COR-L47 (cell line): ENCODE results near the gene ATP1A2.

Experiments used
- DNase-seq: peaks from one replicate; lab custom pipeline; 2025; lab: John Stamatoyannopoulos, UW

ATP1A2 gene

DNA sequence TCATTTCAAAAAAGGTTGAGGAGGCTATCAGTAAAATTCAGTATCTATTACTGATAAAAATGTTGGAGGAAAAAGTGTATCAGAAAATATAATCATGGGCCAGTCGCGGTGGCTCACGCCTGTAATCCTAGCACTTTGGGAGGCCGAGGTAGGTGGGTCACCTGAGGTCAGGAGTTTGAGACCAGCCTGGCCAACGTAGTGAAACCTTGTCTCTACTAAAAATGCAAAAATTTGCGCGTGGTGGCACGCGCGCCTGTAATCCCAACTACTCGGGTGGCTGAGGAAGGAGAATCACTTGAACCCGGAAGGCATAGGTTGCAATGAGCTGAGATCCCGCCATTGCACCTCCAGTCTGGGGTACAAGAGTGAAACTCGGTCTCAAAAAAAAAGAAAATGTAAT lies 30.5 kb downstream of the ATP1A2 start:
- DNase-seq: no peak

GRCh38 chr1:160148121-160148520 lies 32.6 kb downstream of the ATP1A2 start:
- DNase-seq: no peak

DNA sequence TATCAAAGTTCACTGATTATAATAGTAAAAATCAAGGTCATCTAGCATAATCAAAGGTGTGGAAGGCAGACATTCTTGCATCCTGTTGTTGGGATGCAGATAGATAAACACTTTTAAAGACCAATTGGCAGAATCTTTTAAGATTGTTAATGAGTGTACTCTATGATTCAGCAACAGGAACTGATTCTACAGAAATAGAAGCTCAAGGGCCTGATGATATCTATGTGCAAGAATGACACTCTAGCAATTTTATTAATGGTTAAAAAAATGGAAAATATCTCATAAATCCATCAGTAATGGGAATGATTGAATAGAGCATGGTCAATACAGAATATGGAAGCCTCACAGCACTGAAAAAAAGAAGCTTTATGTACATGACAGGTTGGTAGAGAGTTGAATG lies 33.7 kb downstream of the ATP1A2 start:
- DNase-seq: no peak

DNA sequence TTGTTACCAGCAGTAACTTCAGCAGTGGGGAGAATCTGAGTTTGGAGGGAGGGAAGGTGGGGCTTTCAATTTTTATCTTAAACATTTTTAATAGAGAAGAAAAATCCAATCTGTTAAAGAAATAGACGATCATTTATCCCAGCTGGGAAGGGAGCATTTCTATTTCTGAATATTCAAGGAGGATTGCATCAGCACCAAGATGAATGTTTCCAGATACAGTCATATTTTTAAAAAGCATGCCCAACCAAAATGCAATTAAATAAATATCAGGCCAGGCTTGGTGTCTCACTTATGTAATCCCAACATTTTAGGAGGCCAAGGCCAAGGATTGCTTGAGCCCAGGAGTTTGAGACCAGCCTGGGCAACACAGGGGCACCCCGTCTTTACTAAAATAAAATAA lies 34.2 kb downstream of the ATP1A2 start:
- DNase-seq: no peak

GRCh38 chr1:160151303-160151702 lies 35.7 kb downstream of the ATP1A2 start, which contains the start of gene ATP1A4:
Gene ATP1A4, plus strand, starts transcription at chr1:160151603. Its CDS starts 438 bp downstream, at chr1:160152041.
- DNase-seq: no peak

- no peak for DNase-seq
Observed at GRCh38 chr1:160154790-160155189, 39.2 kb downstream of the ATP1A2 start.

GRCh38 chr1:160156361-160156760 lies 40.8 kb downstream of the ATP1A2 start:
- no peak for DNase-seq

DNA sequence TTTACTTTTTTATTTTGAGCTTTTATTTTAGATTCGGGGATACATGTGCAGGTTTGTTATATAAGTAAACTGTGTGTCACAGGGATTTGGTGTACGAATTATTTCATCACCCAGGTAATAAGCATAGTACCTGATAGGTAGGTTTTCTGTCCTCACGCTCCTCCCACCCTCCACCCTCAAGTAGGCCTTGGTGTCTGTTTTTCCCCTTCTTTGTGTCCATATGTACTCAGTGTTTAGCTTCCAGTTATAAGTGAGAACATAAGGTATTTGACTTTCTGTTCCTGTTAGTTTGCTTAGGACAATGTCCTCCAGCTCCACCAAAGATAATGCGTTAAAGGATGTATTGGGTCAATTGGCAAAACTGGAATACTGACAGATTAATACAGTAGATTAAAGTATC lies 41.6 kb downstream of the ATP1A2 start:
- DNase-seq: no peak

DNA sequence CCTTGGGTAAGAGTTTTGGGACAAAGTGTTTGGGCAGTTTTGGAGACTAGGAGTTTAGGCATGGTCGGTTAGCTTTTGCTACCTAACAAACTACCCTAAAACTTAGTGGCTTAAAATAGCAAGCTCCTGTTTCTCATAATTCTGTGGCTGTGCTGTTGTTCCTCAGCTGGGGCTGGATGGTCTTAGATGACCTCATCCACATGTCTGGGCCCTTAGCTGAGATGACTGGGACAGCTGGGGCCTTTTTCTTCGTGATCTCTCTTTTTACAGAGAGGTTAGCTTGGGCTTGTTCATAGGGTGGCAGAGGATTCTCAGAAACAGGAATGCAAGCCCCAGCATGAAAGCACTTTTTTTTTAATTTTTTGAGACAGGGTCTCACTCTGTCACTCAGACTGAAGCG lies 42.5 kb downstream of the ATP1A2 start:
- no peak for DNase-seq

- DNase-seq: no peak
Observed at GRCh38 chr1:160158534-160158933, 43.0 kb downstream of the ATP1A2 start.

DNA sequence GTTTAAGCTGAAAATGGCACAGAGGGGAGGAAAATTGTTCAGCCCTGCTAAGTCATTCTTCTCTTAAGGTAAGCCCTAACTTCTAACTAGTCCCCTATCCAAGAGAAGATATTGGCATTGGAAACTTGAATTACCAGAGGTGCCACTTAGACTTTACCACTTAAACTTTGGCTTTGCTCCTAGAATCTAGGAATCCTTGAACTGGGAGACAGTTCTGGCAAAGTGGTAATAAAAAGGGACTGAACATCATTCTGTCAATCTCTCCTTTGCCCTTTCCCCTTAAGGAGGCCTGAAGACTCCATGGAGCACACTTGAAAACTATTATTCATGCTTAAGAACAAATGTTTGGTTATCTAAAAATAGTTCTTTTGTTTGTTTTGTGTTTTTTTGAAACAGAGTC lies 44.3 kb downstream of the ATP1A2 start:
- DNase-seq: no peak

GRCh38 chr1:160161965-160162705 lies 46.6 kb downstream of the ATP1A2 start:
- no peak for DNase-seq

DNA sequence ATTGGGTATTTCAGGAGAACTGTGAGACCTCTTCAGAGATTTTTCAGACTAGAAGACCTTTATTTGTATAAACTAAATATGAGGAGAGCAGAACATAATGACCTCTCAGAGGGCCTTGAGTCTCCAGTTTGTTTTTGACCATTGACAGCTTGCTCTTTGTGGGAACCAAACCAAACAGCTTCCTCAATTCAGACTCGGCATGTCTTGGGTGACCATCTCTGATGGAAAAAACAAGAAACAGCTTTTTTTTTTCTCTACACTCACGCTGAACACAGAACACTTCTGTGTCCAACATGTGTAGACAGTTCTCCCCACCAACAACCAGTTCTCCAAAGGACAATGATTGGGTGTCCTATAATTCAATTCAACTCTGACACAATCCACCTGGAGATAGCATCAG lies 47.4 kb downstream of the ATP1A2 start:
- DNase-seq: no peak

DNA sequence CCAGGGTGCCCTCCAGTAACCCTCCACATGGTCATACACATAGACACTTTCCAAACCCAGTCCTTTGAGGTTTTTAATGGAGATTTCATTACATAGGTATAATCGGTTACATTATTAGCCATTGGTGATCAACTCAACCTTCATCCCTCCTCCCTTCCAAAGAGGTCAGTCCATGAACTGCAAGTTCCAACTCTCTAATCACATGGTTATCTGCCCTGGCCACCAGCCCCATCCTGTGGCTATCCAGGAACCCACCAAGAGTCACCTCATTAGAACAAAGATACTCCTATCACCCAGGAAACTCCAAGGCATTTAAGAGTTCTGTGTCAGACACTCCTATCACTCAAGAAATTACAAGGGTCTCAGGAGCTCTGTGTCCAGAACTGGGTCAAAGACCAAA lies 48.1 kb downstream of the ATP1A2 start:
- DNase-seq: no peak

- DNase-seq: no peak
Observed at GRCh38 chr1:160164121-160164520, 48.6 kb downstream of the ATP1A2 start.

DNA sequence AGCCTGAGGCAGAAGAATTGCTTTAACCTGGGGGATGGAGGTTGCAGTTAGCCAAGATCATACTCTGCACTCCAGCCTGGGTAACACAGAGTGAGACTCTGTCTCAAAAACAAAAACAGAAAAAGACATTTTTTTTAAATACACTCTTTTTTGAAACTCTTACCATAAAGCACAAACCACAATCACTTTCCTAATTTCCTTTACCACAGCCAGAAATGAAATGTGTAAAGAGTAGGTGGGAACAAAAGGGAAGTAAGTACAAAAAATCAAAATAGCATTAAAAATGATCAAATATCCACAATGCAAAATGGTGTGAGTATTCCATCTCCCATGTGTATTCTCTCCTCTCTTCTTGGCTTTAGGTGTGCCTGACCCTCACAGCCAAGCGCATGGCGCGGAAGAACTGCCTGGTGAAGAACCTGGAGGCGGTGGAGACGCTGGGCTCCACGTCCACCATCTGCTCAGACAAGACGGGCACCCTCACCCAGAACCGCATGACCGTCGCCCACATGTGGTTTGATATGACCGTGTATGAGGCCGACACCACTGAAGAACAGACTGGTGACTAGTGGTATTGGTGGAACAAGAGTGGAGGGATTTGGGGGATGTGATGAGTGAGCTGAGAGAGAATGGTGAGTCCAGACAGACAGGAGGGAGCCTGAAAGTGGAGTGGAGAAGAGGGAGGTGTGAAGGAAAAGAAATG lies 50.8 kb downstream of the ATP1A2 start:
- DNase-seq: no peak

GRCh38 chr1:160167056-160167455 lies 51.5 kb downstream of the ATP1A2 start:
- DNase-seq: no peak

DNA sequence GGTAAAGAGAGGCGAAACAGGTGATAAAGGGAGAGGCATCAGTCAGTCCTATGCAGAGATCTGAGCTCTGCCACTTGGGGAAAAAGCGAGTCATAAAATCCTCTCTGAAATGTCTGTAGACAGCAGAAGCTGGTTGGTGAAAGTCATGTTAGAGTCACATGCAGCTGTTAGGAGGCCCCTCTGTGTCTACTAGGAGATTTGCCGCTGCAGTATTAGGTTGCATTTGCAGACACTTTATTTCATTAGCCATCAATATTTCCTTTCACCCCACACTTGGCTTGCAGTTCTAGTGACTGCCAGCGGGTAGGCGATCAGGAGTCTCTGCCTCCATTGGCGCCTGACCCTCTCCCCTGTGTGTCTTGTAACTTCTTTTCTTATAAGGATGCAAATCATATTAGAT lies 52.0 kb downstream of the ATP1A2 start:
- DNase-seq: no peak

GRCh38 chr1:160168016-160168415 lies 52.5 kb downstream of the ATP1A2 start:
- peak; percentile 34 for DNase-seq

DNA sequence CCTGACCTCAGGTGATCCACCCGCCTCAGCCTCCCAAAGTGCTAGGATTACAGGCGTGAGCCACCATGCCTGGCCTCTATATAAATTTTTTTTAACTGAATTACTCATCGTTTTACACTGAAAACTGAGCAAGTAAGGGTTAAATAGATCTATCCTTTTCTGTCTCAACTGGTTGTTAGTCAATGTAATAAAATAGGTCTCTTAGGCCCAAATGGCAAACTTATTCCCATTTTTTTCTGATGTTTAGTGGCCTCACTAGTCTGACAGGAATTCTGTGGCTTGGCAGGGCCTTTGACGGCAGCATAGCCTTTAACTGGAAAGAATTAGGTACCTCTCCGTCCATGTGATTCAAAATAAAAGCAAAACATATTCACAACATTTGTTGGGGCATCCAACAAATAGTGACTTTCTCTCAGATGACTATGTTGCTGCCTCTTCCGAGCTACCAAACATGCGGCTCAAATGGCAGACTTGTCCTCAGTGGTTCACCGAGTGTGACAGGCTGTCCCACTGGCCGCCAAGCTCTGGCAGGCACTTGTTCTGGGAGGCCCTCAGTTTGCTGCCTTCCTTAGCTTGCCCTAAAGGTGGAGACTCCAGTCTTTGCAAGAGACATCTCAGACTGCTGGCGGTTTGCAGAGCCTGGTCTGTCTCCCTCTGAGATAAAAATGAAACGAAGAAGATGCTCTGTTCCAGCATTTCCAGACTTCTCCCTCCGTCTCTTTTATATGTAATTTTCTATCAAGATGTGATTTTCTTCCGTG lies 53.2 kb downstream of the ATP1A2 start:
- no peak for DNase-seq

- peak; percentile 84 for DNase-seq
Observed at GRCh38 chr1:160169553-160170399, 54.2 kb downstream of the ATP1A2 start.

DNA sequence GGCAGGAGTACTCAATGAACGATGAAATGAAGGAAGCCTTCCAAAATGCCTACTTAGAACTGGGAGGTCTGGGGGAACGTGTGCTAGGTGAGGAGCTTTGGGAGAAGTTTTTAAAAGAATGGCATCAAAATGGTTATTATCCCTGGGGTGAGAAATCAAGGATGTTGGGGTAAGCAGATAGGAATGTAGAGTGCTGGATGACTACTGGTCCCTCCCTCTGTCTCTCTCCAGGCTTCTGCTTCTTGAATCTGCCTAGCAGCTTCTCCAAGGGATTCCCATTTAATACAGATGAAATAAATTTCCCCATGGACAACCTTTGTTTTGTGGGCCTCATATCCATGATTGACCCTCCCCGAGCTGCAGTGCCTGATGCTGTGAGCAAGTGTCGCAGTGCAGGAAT lies 55.8 kb downstream of the ATP1A2 start:
- DNase-seq: no peak
